PFSK-1 (cell line): ENCODE results near the gene EFHD1.

Source experiments
- FOXP2 ChIP-seq: optimal IDR thresholded peaks from 2 replicates; pipeline ENCODE3; 2011; ENCODE audit warnings: borderline replicate concordance, control low read depth, inconsistent platforms; ENCODE audit not compliant: insufficient read depth; ENCODE audit errors: extremely low read length, extremely low read depth
- POLR2AphosphoS5 ChIP-seq: IDR thresholded peaks from 2 replicates; pipeline ENCODE4 v1.6.1; 2012; ENCODE audit warnings: low read depth, mild to moderate bottlenecking, control low read depth, low read length, moderate library complexity
- SIN3A ChIP-seq: IDR thresholded peaks from 2 replicates; pipeline ENCODE4 v1.6.1; 2012; ENCODE audit warnings: mild to moderate bottlenecking, low read length, moderate library complexity, borderline replicate concordance; ENCODE audit not compliant: insufficient read depth
- TAF1 ChIP-seq: IDR thresholded peaks from 2 replicates; pipeline ENCODE4 v1.6.1; 2012; ENCODE audit warnings: low read length, control low read depth, borderline replicate concordance; ENCODE audit not compliant: insufficient read depth
- TF ChIP-seq, protein P1 (sequence below), 2 experiments: IDR thresholded peaks; 2 replicates each; pipeline versions ENCODE4 v1.6.1 to v1.8.0; 2011 to 2012; ENCODE audit warnings: low read depth in 2 of 2, low read length in 2 of 2, control low read depth in 1 of 2, inconsistent platforms in 1 of 2, mild to moderate bottlenecking in 1 of 2, moderate library complexity in 1 of 2; ENCODE audit not compliant: insufficient read depth in 1 of 2

Gene EFHD1

DNA sequence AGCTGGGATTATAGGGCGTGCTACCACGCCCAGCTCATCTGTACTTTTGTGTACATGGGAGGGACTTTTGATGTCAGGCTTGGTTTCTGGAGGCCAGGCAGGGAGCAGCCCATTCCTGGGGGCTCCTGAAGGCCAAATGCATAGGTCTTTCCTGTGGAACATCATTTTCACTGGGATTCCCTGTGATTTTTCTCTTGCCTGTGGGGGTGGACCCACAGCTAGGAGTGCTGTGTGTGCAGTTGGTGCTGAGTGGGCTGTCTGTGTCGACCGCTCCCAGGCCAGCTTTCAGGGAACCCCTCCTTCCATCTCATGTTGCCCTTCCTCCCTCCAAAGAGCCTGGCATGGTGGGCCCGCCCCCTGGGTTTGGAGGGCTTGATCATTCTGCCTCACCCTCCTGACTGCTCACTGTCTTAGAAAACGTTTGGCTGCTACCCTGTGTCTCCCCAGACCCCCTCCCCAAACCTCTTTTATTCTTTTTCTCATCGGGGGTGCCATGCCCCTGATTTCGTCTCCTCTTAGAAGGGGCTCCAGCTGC lies 10.5 kb downstream of the EFHD1 start:
- TF ChIP-seq FOXP2 (no peak), SIN3A (no peak), POLR2AphosphoS5 (no peak), TAF1 (no peak)
- TF ChIP-seq, protein P1, sequence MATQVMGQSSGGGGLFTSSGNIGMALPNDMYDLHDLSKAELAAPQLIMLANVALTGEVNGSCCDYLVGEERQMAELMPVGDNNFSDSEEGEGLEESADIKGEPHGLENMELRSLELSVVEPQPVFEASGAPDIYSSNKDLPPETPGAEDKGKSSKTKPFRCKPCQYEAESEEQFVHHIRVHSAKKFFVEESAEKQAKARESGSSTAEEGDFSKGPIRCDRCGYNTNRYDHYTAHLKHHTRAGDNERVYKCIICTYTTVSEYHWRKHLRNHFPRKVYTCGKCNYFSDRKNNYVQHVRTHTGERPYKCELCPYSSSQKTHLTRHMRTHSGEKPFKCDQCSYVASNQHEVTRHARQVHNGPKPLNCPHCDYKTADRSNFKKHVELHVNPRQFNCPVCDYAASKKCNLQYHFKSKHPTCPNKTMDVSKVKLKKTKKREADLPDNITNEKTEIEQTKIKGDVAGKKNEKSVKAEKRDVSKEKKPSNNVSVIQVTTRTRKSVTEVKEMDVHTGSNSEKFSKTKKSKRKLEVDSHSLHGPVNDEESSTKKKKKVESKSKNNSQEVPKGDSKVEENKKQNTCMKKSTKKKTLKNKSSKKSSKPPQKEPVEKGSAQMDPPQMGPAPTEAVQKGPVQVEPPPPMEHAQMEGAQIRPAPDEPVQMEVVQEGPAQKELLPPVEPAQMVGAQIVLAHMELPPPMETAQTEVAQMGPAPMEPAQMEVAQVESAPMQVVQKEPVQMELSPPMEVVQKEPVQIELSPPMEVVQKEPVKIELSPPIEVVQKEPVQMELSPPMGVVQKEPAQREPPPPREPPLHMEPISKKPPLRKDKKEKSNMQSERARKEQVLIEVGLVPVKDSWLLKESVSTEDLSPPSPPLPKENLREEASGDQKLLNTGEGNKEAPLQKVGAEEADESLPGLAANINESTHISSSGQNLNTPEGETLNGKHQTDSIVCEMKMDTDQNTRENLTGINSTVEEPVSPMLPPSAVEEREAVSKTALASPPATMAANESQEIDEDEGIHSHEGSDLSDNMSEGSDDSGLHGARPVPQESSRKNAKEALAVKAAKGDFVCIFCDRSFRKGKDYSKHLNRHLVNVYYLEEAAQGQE (IDR thresholded peaks at IDR 0.05; ENCODE audit: insufficient read depth in 1 of 2, low read depth in 2 of 2, low read length in 2 of 2) = no peak

DNA sequence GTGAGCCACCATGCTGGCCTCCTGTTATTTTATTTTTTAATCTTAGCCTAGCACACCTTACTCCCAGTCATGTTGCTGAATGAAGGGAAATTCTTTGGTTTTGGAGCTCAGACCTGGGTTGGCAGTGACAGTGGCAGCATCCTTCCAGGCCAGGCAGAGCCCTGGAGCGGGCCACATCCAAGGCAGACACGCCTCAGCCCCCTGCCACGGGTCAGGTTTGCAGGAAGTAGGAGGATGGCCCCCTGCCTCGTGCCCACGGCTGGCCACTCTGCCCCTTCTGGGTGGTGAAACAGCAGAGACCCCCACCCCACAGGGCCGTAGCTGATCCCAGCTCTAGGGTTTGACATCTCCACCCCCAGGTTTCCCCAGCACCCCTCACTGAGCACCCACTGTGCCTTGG lies 11.7 kb downstream of the EFHD1 start:
- TF ChIP-seq FOXP2 (no peak), SIN3A (no peak), POLR2AphosphoS5 (no peak), TAF1 (no peak)
- TF ChIP-seq, protein P1 (IDR thresholded peaks at IDR 0.05; ENCODE audit: insufficient read depth in 1 of 2, low read depth in 2 of 2, low read length in 2 of 2) = no peak

DNA sequence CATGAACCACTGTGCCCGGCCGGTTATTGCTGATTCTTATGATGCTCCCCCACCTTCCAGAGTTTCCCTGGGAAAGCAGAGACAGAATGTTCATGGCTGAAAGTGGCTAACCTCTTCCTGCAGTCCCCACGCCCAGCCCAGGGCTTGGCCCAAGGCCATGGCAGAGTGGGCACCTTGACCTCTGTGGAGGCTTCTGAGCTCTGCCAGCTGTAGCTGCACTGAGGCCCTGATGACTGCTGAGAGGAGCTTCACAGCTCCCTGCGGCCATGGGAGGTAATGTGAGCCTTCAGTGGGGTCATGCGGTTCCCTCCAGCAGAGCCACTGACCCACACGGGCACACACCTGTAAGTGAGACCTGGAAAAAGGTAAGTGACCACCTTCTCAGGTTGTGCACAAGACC lies 13.3 kb downstream of the EFHD1 start:
- TF ChIP-seq POLR2AphosphoS5 (no peak), TAF1 (no peak), FOXP2 (no peak), SIN3A (no peak)
- TF ChIP-seq, protein P1 (IDR thresholded peaks at IDR 0.05; ENCODE audit: insufficient read depth in 1 of 2, low read depth in 2 of 2, low read length in 2 of 2) = no peak

DNA sequence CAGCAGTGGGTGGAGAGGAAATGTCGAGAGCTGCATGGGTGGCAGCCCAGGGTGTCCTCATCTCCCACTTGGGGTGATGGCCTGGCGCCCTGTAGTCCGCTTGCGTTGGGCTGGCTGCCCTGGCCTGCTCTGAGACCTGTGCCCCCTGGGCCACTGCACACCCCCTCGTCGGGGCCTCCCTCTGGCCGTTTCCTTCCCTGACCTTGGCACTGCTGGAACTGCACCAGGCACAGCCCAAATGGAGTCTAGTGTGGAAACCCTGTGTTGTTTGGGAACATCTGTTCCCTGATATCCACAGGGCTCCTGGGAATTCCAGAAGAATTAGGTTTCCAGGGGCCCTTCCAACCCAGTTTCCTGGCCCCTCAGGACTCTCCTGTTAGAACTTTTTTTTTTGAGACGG lies 13.9 kb downstream of the EFHD1 start:
- TF ChIP-seq TAF1 = no peak

DNA sequence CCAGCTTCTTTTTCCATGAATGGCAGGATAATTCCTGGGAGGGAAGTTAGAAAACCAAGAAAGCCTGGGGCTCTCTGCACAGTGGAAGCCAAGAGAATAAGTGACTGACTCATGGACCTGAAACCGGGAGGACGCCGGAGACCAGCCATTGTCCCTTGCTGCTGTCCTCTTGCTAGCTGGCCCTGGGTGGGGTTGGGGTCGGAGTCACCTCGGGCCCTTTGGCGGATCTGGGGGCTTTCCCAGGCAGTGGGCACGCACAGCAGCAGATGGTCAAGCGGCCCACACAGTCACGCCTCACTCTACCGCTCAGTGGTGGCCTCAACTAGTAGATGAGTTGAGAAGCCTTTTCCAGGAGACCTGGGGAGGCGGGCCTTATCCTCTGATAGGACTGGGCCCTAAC lies 15.6 kb downstream of the EFHD1 start:
- TF ChIP-seq TAF1 (no peak), POLR2AphosphoS5 (no peak), SIN3A (no peak), FOXP2 (no peak)
- TF ChIP-seq, protein P1 (IDR thresholded peaks at IDR 0.05; ENCODE audit: insufficient read depth in 1 of 2, low read depth in 2 of 2, low read length in 2 of 2) = no peak
